ENCODE measurements around the gene LGI4.

DNA sequence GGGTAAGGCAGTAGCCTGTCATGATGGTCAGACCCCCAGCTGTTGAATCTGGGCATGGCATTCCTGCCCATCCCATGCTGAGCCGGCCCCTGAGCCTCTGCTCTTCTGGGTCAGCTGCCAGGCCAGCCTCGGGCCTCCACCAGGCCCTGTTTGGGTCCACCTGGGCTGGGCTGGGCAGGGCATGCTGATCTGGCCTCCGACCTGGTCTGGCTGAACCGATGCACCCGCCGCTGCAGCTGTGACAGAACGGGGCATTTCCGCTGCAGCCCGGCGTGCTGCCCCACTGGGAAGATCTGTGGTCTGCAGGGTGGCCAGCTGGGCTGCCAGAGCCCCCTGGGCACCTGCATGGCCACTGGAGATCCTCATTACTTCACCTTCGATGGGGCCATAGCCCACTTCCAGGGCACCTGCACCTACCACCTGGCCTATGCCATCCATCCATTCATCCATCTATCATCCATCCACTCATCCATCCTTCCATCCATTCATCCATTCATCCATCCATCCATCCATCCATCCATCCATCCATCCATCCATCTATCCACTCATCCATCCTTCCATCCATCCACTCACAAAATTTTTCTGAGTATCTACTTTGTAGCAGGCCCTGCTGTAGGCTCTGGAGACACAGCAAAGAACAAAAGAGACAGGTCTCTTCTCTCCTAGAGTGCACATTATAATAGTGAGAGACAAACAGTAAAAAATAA lies 40.8 kb downstream of the LGI4 start:
- TF ChIP-seq, protein P1, sequence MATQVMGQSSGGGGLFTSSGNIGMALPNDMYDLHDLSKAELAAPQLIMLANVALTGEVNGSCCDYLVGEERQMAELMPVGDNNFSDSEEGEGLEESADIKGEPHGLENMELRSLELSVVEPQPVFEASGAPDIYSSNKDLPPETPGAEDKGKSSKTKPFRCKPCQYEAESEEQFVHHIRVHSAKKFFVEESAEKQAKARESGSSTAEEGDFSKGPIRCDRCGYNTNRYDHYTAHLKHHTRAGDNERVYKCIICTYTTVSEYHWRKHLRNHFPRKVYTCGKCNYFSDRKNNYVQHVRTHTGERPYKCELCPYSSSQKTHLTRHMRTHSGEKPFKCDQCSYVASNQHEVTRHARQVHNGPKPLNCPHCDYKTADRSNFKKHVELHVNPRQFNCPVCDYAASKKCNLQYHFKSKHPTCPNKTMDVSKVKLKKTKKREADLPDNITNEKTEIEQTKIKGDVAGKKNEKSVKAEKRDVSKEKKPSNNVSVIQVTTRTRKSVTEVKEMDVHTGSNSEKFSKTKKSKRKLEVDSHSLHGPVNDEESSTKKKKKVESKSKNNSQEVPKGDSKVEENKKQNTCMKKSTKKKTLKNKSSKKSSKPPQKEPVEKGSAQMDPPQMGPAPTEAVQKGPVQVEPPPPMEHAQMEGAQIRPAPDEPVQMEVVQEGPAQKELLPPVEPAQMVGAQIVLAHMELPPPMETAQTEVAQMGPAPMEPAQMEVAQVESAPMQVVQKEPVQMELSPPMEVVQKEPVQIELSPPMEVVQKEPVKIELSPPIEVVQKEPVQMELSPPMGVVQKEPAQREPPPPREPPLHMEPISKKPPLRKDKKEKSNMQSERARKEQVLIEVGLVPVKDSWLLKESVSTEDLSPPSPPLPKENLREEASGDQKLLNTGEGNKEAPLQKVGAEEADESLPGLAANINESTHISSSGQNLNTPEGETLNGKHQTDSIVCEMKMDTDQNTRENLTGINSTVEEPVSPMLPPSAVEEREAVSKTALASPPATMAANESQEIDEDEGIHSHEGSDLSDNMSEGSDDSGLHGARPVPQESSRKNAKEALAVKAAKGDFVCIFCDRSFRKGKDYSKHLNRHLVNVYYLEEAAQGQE (IDR thresholded peaks at IDR 0.05), result no peak
- TF ChIP-seq, protein P2, sequence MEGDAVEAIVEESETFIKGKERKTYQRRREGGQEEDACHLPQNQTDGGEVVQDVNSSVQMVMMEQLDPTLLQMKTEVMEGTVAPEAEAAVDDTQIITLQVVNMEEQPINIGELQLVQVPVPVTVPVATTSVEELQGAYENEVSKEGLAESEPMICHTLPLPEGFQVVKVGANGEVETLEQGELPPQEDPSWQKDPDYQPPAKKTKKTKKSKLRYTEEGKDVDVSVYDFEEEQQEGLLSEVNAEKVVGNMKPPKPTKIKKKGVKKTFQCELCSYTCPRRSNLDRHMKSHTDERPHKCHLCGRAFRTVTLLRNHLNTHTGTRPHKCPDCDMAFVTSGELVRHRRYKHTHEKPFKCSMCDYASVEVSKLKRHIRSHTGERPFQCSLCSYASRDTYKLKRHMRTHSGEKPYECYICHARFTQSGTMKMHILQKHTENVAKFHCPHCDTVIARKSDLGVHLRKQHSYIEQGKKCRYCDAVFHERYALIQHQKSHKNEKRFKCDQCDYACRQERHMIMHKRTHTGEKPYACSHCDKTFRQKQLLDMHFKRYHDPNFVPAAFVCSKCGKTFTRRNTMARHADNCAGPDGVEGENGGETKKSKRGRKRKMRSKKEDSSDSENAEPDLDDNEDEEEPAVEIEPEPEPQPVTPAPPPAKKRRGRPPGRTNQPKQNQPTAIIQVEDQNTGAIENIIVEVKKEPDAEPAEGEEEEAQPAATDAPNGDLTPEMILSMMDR (IDR thresholded peaks at IDR 0.05), result no peak

All from A549 (cell line).